Measurements from ENCODE around the gene TRABD2B.

Gene TRABD2B

DNA sequence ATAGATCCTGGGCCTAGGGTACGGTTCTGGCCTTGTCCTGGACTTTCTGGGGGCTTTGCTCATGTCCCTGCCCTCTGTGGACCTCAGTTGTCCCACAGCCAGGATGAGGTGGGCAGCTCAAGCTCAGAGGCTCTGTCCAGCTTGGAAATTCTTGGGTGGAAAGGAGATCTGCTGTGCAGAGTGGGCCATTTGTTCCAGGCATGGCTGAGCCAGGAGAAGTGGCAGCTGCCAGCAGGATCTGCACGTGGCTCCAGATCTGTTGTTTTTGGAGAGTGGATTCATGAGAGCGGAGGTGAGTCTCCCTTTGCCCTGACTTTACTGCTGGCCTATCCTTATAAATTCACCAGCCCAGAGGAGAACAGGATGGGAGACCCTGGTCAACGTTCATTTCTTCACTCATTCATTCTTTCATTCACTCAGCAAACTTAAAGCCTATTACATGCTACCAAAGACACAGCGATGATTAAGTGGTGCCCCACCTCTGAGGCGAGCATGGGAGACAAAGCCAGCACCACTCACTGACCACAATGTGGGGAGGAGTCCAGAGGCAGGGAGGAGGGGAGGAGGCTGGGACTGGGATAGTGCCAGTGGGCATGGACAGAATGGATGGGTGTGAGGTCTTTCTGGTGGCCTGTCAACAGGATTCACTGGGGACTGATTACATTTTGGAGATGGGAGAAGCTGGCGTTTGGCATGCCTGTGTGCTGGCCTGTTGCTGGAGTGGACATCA lies 205.1 kb downstream of the TRABD2B start:
- DNase-seq: no peak

GRCh38 chr1:47788761-47789160 lies 208.4 kb downstream of the TRABD2B start:
- DNase-seq: no peak

GRCh38 chr1:47787560-47787959 lies 209.6 kb downstream of the TRABD2B start:
- DNase-seq: no peak

DNA sequence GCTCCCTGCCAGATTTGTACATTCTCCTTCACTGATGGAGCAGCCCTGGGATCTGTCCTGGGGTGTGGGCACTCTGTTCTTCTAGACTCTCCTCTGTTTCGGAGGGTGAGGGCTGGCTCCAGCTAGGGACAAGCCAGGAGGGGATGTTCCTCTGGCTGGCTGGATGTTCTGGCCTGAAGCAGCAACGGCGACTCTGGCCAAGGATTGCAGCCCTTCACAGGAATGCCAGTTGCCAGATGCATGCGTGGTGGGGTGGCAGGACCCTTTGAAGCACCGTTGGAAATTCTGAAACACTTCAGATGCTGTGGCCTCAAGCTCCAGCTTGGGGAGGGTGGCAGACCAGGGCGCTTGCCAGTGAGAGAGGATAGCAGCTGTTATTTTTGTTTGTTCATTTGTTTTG lies 210.9 kb downstream of the TRABD2B start:
- no peak for DNase-seq

DNA sequence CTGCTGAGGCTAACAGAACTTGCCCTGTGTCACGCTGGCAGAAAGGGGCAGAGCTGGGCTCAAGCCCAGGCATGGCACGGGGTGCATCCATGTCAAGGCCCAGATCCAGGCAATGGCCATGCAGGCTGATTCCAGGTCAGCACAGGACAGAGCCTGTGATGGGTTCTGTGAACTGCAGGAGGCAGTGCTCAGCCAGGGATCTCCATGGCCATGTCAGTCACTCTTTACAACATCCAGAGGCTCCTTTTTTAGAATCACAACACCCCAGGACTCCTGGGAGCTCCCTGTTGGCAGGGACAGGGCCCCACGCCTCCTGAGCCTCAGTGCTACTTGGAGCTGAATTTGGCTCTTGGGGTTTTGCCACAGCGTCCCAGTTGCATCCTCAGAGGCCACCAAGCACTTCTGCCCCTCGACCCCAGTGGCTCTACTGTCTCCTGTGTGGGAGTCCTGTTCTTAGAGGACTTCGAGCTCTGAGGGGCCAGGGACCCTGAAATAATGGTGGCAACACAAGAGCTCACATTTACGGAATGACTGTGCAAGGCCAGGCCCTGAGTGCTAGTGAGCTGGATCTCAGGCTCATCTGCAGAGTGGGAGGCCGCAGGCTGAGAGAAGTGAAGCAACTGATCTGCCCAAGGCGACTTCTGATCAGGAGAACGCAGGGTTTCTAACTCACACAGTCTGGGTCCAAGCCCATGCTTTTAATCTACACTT lies 211.5 kb downstream of the TRABD2B start:
- no peak for DNase-seq

GRCh38 chr1:47785118-47785517 lies 212.1 kb downstream of the TRABD2B start:
- DNase-seq: no peak

GRCh38 chr1:47784497-47784822 lies 212.7 kb downstream of the TRABD2B start:
- no peak for DNase-seq

DNA sequence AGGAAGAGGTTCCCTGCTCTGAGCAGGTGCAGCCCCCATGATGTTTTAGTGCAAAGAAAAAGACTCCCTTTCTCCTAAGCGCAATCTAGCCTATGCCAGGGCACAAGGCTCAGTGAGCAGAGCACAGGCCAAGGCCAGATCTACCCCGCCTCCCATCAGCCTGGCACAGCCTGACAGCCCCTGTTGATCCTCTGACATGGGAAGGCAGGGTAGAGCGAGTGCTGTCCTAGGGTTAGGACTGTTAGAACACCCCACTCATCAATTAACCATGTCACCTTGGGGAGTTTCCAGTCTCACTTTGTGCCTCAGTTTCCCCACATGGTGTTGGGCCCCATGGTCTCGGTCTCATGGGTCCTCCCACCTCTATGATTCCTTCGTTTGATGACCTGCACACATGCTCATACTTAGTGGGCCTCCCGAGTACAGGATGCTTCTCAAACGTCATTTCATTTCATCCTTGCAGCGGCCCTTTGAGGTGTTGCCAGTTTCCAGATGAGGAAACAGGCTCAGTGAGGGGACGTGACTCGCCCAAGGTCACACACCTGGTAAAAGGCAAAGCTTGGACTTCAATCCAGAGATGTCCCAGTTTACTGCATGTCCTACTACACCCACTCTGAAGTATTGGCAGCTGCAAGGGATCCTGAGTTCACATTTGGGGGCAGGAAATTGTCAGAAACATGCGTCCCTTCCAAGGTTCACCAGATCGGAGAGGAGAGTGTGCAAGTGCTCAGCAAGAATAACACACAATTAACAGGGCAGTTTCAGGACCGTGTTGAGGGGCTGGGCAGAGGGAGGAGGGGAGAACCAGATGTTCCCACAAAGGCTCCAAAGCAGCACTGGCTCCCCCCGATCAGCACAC lies 213.3 kb downstream of the TRABD2B start:
- DNase-seq: no peak

DNA sequence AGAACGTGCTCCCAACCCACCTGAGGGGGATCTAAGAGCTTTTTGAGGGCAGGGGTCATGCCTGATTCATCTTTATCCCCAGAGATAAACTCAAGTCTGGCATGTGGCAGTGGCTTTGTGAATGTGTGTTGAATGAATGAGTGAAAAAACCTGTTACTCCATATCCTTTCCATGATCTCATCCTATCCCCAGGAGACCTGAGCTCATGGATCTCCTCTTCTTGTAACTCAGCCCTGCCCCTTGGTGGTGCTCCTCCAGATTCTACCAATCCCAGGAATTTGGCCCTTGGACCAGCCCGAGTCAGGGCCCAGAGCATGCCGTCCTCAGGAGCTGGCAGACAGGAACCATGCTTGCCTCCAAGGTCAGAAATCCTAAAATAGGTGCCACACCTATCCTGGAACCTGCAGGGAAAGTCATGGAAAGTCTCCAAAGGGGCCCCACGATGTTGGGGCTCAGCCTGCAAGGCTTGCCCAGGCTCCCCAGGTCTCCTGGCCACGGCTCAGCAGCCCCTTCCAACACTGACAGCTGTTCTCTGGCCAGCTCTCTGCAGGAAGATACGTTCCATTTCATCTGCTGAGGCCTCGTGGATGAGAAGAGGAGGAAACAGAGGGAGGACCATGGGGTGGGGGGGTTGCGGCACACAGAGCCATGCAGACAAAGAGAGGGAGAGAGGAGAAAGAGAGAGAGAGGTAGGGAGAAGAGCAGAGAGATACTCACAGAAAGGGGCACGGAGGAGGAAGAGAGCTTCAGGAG lies 214.6 kb downstream of the TRABD2B start:
- peak; percentile 40 for DNase-seq

GRCh38 chr1:47781171-47781959 lies 215.8 kb downstream of the TRABD2B start:
- no peak for DNase-seq

DNA sequence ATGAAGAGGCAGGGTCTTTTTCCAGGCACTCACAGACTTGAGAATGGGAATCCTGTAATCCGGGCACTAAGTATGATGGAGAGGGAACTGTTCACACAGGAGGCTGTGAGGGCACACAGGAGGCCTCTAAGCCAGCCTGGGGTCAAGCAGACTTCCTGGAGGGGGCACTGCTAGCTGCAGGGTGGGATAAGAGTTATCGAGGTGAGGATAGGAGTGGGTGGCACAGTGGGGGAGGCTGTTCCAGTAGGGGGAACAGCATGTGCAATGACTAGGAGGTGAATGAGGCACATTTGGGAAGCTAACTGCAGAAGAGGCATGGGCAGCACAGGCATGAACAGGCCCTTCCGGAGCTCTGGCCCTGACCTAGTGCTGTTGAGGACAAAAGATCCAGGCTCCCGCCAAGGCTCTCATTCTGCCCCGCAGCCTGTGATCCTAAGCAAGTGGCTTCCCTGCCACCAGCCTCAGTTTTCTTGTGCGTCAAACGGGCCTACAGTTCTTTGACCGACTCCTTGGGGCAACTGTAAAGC lies 216.7 kb downstream of the TRABD2B start:
- DNase-seq: no peak

- DNase-seq: no peak
Measured at GRCh38 chr1:47779613-47780012, 217.6 kb downstream of the TRABD2B start.

DNA sequence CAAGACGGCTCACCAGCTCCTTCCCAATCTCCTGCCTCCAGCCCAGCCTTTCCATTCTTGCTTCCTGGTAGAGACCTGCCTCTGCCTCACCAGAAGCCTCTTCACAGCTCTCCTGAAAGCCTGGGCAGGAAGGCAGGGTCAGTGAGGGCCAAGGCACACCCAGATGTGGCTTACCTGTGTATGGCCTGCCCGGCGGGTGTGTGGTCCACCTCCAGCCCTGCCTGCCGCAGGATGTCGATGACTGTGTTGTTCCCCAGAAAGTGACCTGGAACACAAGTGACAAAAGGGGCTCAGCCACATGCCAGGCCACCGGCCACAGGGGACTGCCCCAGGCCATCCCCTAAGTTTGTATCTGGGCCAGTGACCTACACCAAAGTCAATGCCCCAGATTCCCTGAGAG lies 218.9 kb downstream of the TRABD2B start:
- no peak for DNase-seq

DNA sequence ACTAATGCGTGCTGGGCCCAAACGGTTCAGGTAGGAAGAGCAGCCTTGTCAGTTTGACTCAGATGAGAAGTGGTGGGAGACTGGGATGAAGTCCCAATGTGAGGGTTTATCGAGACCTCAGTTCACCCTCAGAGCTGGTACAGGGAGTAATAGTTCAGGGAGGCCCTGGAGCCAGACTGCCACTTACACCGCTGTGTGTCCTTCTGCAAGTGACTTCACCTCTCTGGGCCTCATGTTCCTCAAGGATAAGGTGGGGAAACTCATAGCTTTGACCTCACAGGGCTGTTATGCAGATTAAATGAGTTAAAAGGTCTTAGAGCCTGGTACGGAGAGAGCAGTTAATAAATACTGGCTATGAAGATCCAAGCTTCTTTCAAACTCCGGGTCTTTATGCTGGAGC lies 219.9 kb downstream of the TRABD2B start:
- DNase-seq: no peak

DNA sequence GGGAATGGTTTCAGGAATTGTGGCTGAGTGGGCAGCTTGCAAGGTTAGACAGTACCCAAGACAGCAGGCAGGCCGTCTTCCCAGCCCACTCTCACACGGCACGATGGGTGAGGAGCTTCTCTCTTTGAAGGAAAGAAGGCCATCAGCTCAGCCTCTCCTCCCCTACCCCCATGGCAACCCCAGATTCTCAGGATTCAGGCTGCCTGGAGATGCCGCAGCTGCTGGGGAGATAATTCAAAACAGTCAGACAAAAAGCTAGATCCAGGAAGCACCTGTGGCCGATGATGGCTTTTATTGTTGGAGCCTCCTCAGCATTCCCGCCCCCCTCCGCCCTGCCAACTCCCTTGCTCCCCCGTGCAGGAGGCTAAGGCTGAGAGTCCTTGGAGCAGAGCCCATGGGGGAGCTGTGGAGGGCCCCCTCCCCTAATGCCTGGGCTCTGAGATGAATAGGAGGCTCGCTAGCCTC lies 220.5 kb downstream of the TRABD2B start:
- DNase-seq: no peak

GRCh38 chr1:47774986-47775834 lies 222.0 kb downstream of the TRABD2B start:
- no peak for DNase-seq

DNA sequence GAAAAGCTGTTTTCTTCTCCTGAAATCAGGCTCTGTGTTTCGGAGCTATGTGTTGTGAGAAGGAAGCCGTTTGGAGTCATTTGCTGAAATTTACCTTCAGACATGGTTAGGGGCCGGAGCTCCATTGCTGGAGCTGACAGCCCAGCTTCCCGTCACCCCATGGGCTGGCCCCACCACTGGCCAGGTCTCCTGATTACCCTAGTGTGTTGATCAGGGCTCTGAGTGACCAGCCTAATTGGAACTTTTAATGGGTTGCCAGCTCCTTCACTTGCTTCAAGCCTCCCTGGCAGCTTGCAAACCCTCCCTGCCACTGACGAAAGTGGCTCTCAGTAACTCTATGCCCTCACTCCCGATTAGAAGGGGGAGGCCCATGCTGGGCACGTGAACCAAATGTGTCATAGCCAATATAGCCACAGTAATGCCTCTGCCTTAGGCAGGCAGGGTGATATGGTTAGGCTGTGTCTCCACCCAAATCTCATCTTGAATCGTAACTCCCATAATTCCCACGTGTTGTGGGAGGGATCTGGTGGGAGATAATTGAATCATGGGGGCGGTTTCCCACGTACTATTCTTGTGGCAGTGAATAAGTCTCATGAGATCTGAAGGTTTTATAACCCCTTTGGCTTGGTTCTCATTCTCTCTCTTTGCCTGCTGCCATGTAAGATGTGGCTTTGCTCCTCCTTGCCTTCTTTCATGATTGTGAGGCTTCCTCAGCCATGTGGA lies 224.1 kb downstream of the TRABD2B start:
- no peak for DNase-seq

GRCh38 chr1:47772281-47772680 lies 224.9 kb downstream of the TRABD2B start:
- DNase-seq: no peak

GRCh38 chr1:47771751-47772150 lies 225.4 kb downstream of the TRABD2B start:
- DNase-seq: no peak

GRCh38 chr1:47769983-47770382 lies 227.2 kb downstream of the TRABD2B start:
- no peak for DNase-seq
